ENCODE data around the gene DUSP1.

DUSP1 gene, protein sequence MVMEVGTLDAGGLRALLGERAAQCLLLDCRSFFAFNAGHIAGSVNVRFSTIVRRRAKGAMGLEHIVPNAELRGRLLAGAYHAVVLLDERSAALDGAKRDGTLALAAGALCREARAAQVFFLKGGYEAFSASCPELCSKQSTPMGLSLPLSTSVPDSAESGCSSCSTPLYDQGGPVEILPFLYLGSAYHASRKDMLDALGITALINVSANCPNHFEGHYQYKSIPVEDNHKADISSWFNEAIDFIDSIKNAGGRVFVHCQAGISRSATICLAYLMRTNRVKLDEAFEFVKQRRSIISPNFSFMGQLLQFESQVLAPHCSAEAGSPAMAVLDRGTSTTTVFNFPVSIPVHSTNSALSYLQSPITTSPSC

DNA sequence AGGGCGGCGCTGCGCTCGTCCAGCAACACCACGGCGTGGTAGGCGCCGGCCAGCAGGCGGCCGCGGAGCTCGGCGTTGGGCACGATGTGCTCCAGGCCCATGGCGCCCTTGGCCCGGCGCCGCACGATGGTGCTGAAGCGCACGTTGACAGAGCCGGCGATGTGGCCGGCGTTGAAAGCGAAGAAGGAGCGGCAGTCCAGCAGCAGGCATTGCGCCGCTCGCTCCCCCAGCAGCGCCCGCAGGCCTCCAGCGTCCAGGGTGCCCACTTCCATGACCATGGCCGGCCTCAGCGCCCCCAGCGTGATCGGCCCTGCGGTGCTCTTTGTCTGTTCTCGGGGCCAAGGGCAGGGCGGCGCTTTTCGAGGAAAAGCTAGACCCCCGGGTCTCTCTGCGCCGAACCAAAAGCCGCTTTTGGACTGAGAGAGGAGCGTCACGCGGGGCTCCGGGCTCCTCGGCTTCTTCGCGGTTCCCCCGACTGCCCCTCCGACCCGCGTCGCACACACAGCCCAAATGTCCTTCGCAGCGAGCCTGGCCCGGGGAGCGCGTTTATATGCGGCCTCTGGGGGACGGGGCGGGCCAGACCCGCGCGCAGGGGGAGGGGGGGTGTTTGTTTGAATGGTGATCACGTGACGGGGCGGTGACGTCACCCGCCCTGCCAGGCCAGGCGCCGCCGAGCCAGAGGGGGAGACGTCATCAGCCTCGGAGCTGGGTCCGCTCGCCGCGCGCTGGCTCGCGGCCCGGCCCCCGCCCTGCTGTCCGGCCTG lies at the start of gene DUSP1:
DUSP1 (minus strand) TSS at position 521 of the 764 bp plus-strand sequence; CDS start at position 278, 243 bp downstream.
- Histone ChIP-seq H3K4me3 (ENCODE audit: low read depth, low read length) (peak within 1 kb of the TSS; percentile 87), H3K27ac (peak within 1 kb of the TSS; percentile 97), H3K36me3 (peaks cover 26% of the 10 kb centered on the region), H3K27me3 (ENCODE audit: insufficient read depth, low read depth, severe bottlenecking) (no peaks in the 10 kb centered on the region), H3K9me3 (ENCODE audit: severe bottlenecking) (no peaks in the 10 kb centered on the region)
- peak; percentile 98 for DNase-seq
- TF ChIP-seq, protein P1, sequence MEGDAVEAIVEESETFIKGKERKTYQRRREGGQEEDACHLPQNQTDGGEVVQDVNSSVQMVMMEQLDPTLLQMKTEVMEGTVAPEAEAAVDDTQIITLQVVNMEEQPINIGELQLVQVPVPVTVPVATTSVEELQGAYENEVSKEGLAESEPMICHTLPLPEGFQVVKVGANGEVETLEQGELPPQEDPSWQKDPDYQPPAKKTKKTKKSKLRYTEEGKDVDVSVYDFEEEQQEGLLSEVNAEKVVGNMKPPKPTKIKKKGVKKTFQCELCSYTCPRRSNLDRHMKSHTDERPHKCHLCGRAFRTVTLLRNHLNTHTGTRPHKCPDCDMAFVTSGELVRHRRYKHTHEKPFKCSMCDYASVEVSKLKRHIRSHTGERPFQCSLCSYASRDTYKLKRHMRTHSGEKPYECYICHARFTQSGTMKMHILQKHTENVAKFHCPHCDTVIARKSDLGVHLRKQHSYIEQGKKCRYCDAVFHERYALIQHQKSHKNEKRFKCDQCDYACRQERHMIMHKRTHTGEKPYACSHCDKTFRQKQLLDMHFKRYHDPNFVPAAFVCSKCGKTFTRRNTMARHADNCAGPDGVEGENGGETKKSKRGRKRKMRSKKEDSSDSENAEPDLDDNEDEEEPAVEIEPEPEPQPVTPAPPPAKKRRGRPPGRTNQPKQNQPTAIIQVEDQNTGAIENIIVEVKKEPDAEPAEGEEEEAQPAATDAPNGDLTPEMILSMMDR (IDR thresholded peaks at IDR 0.05; ENCODE audit: low read depth, low read length) = peak; percentile 73

DNA sequence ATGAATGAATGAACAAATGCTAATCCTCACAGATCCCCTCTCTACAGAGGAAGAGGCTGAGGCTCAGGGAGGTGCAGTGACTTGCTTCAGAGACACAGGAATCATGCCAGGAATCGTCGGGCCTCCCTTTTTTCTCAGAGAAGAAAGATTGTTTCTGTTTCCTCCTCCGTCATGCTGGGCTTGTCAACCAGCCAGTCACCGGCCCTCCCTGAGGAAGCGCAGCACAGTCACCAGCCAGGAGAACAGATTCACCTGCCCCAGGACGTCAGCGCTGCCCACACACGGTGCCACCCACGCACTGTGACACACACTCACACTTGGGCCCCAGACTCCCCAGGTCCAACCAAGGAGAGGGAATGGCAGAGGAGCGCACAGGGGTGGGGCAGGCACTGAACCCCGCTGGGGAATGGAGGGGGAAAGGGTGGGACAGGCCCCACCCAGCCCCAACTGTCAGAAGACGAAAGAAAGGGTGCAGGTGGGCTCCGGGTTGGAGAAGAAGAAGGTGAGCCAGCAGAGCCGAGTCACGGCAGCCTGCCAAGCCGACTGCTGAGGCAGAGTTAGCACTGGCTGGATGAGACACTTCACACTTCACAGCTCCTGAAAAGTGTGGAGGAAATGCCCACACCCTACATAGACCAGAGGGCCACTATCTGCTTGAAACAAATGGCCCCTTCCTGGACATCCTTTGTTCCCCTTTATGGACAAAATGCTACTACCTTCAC lies 49.2 kb upstream of the DUSP1 start:
- DNase-seq = no peak
- Histone ChIP-seq H3K27ac (no peak overlapping the region), H3K27me3 (ENCODE audit: insufficient read depth, low read depth, severe bottlenecking) (no peaks in the 10 kb centered on the region), H3K9me3 (ENCODE audit: severe bottlenecking) (no peaks in the 10 kb centered on the region), H3K4me3 (ENCODE audit: low read depth, low read length) (no peak overlapping the region), H3K36me3 (no peaks in the 10 kb centered on the region)
- TF ChIP-seq, protein P1 (IDR thresholded peaks at IDR 0.05; ENCODE audit: low read depth, low read length) = no peak

DNA sequence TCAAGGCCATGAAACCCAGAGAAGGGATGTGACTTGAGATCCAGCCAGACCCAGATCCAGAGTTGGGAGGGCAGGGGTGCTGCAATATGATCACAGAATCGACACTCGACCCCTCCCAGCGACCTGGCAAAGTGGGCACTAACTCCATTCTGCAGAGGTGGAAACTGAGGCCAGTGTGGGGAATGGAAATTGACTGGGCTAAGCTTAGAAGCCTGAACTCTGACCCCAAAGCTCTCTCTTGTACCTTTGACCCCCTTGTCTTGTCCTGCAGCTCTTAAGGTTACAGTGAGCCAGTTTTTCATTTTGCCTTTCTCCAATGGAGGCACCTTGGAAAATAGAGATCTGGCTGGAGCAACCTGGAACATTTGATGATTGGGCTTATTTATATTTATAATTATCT lies 48.6 kb upstream of the DUSP1 start:
- H3K9me3 ChIP-seq (ENCODE audit: severe bottlenecking) = no peaks in the 10 kb centered on the region
- H3K36me3 ChIP-seq = no peaks in the 10 kb centered on the region
- no peak overlapping the region for H3K27ac ChIP-seq
- no peaks in the 10 kb centered on the region for H3K27me3 ChIP-seq (ENCODE audit: insufficient read depth, low read depth, severe bottlenecking)
- no peak for DNase-seq
- TF ChIP-seq, protein P1 (IDR thresholded peaks at IDR 0.05; ENCODE audit: low read depth, low read length) = no peak
- no peak overlapping the region for H3K4me3 ChIP-seq (ENCODE audit: low read depth, low read length)

DNA sequence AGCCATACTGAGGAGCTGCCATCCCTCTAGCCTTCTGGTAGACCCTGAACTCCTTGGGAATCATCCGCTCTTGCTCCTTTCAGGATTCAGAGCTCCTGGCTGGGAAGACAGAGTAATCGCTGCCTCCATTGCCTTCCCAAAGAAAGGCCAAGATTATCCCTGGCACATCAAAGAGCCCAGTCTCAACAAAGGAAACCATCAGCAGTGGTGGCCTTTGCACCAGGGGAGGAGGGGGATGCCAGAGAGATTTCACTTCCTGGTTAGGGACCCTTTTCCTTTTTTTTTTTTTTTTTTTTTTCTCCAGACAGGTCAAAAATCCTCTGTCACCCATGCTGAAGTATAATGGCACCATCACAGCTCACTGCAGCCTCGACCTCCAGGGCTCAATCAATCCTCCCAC lies 47.1 kb upstream of the DUSP1 start:
- TF ChIP-seq, protein P1 (IDR thresholded peaks at IDR 0.05; ENCODE audit: low read depth, low read length) = no peak

DNA sequence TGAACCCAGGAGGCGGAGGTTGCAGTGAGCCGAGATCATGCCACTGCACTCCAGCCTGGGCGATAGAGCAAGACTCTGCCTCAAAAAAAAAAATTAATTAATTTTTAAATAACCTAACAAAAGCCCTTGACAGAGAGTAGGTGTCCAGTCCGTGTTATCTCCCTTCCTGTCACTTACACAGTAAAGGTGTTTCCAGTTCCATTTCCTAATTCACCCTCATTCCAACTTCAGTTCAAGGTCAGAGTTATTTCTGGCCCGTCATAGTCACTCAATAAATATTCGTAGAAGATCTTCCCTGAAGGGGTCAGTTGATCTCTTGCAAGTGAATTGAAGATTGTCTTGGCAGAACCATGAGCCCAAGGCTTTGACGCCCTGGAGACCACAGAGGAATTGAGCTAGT lies 46.7 kb upstream of the DUSP1 start:
- Histone ChIP-seq H3K9me3 (ENCODE audit: severe bottlenecking) (no peaks in the 10 kb centered on the region), H3K27ac (no peak overlapping the region), H3K27me3 (ENCODE audit: insufficient read depth, low read depth, severe bottlenecking) (no peaks in the 10 kb centered on the region), H3K4me3 (ENCODE audit: low read depth, low read length) (no peak overlapping the region), H3K36me3 (no peaks in the 10 kb centered on the region)
- DNase-seq = no peak
- TF ChIP-seq, protein P1 (IDR thresholded peaks at IDR 0.05; ENCODE audit: low read depth, low read length) = no peak

More for the DNA sequence above, 47.1 kb upstream of the DUSP1 start:
- no peak for DNase-seq
- no peaks in the 10 kb centered on the region for H3K27me3 ChIP-seq (ENCODE audit: insufficient read depth, low read depth, severe bottlenecking)
- no peak overlapping the region for H3K27ac ChIP-seq
- no peaks in the 10 kb centered on the region for H3K36me3 ChIP-seq
- H3K4me3 ChIP-seq (ENCODE audit: low read depth, low read length) = no peak overlapping the region
- no peaks in the 10 kb centered on the region for H3K9me3 ChIP-seq (ENCODE audit: severe bottlenecking)

Measured in WERI-Rb-1 (cell line).